GM12892 (cell line): ENCODE data around the gene STAC2.

Experiments
- POLR2A ChIP-seq: IDR thresholded peaks from 2 replicates; pipeline ENCODE4 v1.6.1; 2011; ENCODE audit warnings: low read depth, low read length, control low read depth
- POLR2AphosphoS5 ChIP-seq: IDR thresholded peaks from 2 replicates; pipeline ENCODE4 v1.6.1; 2011; ENCODE audit warnings: low read depth, low read length, control low read depth
- TAF1 ChIP-seq: IDR thresholded peaks from 2 replicates; pipeline ENCODE4 v1.6.1; 2011; ENCODE audit warnings: low read depth, mild to moderate bottlenecking, control low read depth, low read length, borderline replicate concordance

- TF ChIP-seq TAF1 (no peak), POLR2AphosphoS5 (no peak), POLR2A (no peak)
Observed at GRCh38 chr17:39217734-39218369, 7.9 kb downstream of the STAC2 start.
